GM23248 (cell line): ENCODE data around the gene NPR2.

Experiments
- EZH2 ChIP-seq: fragments of 200-600 bp; sonication (generic); IDR thresholded peaks from 2 replicates; pipeline ENCODE4 v1.6.1; 2018; ENCODE audit warnings: antibody characterized with exemption, mild to moderate bottlenecking; ENCODE audit not compliant: insufficient read depth, poor library complexity, severe bottlenecking
- EZH2phosphoT487 ChIP-seq: fragments of 200-600 bp; sonication (generic); IDR thresholded peaks from 2 replicates; pipeline ENCODE4 v1.6.1; 2018; ENCODE audit warnings: antibody characterized with exemption, moderate library complexity, mild to moderate bottlenecking, low read depth; ENCODE audit not compliant: insufficient read depth

DNA sequence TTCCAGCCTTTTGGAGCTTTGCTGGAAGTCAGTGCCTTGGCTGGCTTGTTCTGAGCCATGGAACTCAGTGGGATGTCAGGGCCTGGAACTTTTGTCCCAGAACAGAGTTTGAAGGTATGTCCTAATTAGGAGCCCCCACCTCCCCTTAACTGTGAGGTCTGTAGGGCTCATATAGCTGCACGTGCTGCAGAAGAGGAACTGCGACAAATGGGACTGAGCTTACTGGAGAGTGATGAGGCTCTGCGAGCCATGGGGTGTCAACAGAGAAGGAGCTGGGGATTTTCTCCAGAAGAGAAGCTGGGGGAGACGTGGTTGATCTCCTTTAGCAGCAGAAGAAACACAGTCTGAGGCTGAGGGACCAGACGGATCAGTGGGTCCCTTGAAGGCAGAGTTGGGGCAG lies 48.5 kb downstream of the NPR2 start:
- TF ChIP-seq EZH2, result no peak
- no peak for TF ChIP-seq EZH2phosphoT487
